Measurements from ENCODE around the gene MEIS1. TPM values are rescaled to one million over a fixed set of nuclear protein-coding genes. Genes with fewer than 3 reads are reported as not detected.

The MEIS1 gene
- total RNA-seq, 1 donor from 2014 or later, result 107 TPM

- Mint-ChIP-seq H3K36me3 (ENCODE audit: low read depth) (no peaks in the 10 kb centered on the region), H3K9me3 (no peaks in the 10 kb centered on the region), H3K27ac (ENCODE audit: unreplicated experiment) (no peak overlapping the region), H3K4me1 (peaks cover 37% of the 10 kb centered on the region), H3K27me3 (ENCODE audit: low read depth) (no peaks in the 10 kb centered on the region), H3K4me3 (no peak overlapping the region)
- no peak for DNase-seq (ENCODE audit: low read depth, low spot score)
- TF ChIP-seq CTCF (conservative IDR thresholded peaks at IDR 0.05), result no peak
These were observed 112.2 kb downstream of the MEIS1 start for GRCh38 chr2:66547118-66547517.

DNA sequence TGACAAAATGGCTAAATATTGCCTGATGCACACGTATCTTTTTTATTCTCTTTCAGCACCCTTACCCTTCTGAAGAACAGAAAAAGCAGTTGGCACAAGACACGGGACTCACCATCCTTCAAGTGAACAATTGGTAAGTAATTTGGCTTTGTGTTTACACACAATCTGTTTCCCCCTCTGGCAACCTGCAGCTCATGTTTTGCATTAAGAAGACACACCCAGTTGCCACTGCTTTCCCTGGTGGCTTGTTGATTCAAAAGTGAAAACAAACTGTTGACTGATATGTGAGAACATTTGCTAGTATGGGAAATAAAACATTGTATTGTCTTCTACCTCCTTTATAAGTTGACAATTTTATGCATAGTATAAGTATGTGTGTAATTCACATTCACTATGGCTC, 113.0 kb downstream of the MEIS1 start:
- Mint-ChIP-seq H3K4me1 (peaks cover 30% of the 10 kb centered on the region), H3K27ac (ENCODE audit: unreplicated experiment) (no peak overlapping the region), H3K4me3 (no peak overlapping the region), H3K36me3 (ENCODE audit: low read depth) (no peaks in the 10 kb centered on the region), H3K9me3 (no peaks in the 10 kb centered on the region), H3K27me3 (ENCODE audit: low read depth) (no peaks in the 10 kb centered on the region)
- no peak for DNase-seq (ENCODE audit: low read depth, low spot score)
- no peak for TF ChIP-seq CTCF (conservative IDR thresholded peaks at IDR 0.05)

DNA sequence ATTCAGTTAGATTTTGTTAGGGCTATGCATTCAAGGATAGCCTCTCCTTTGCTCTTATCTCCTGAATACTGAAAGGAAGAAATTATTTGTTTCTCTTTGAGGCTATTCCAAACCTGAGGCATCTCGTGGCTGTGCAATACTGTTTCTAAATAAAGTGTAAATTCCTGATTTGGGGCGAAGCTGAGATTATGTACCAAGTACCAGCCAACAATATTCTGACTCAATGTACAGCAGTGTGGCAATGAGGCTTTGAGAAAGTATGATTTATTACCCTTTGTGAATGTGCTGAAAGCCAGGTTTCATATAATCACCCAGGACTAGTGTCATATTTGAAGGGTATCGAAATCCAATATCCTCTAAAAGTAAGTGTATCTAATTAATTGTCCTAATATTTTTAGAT, 113.5 kb downstream of the MEIS1 start:
- H3K4me1 Mint-ChIP-seq, result peaks cover 24% of the 10 kb centered on the region
- H3K9me3 Mint-ChIP-seq, result no peaks in the 10 kb centered on the region
- TF ChIP-seq CTCF (conservative IDR thresholded peaks at IDR 0.05), result no peak
- H3K27me3 Mint-ChIP-seq (ENCODE audit: low read depth), result no peaks in the 10 kb centered on the region
- H3K36me3 Mint-ChIP-seq (ENCODE audit: low read depth), result no peaks in the 10 kb centered on the region
- no peak overlapping the region for H3K27ac Mint-ChIP-seq (ENCODE audit: unreplicated experiment)
- DNase-seq (ENCODE audit: low read depth, low spot score), result no peak
- H3K4me3 Mint-ChIP-seq, result no peak overlapping the region

- H3K27ac Mint-ChIP-seq (ENCODE audit: unreplicated experiment), result no peak overlapping the region
These were observed 115.9 kb downstream of the MEIS1 start for GRCh38 chr2:66550826-66551225.

GRCh38 chr2:66553370-66553769, 118.4 kb downstream of the MEIS1 start:
- no peaks in the 10 kb centered on the region for H3K9me3 Mint-ChIP-seq
- no peak for TF ChIP-seq CTCF (conservative IDR thresholded peaks at IDR 0.05)
- peaks cover 5% of the 10 kb centered on the region for H3K4me1 Mint-ChIP-seq
- no peaks in the 10 kb centered on the region for H3K36me3 Mint-ChIP-seq (ENCODE audit: low read depth)
- no peak overlapping the region for H3K4me3 Mint-ChIP-seq
- DNase-seq (ENCODE audit: low read depth, low spot score), result no peak
- H3K27me3 Mint-ChIP-seq (ENCODE audit: low read depth), result no peaks in the 10 kb centered on the region
- no peak overlapping the region for H3K27ac Mint-ChIP-seq (ENCODE audit: unreplicated experiment)

More at GRCh38 chr2:66550826-66551225, 115.9 kb downstream of the MEIS1 start:
- H3K4me1 Mint-ChIP-seq, result peaks cover 21% of the 10 kb centered on the region
- TF ChIP-seq CTCF (conservative IDR thresholded peaks at IDR 0.05), result no peak
- no peaks in the 10 kb centered on the region for H3K9me3 Mint-ChIP-seq
- no peaks in the 10 kb centered on the region for H3K27me3 Mint-ChIP-seq (ENCODE audit: low read depth)
- H3K36me3 Mint-ChIP-seq (ENCODE audit: low read depth), result no peaks in the 10 kb centered on the region
- no peak overlapping the region for H3K4me3 Mint-ChIP-seq
- no peak for DNase-seq (ENCODE audit: low read depth, low spot score)

- Mint-ChIP-seq H3K9me3 (no peaks in the 10 kb centered on the region), H3K4me3 (no peak overlapping the region), H3K4me1 (peaks cover 3% of the 10 kb centered on the region), H3K27me3 (ENCODE audit: low read depth) (no peaks in the 10 kb centered on the region), H3K36me3 (ENCODE audit: low read depth) (no peaks in the 10 kb centered on the region), H3K27ac (ENCODE audit: unreplicated experiment) (no peak overlapping the region)
- DNase-seq (ENCODE audit: low read depth, low spot score), result no peak
- no peak for TF ChIP-seq CTCF (conservative IDR thresholded peaks at IDR 0.05)
These were observed 120.2 kb downstream of the MEIS1 start for GRCh38 chr2:66555091-66555490.

Measured in neural crest cell (in vitro differentiated cells).